G401.6 (cell line): ENCODE measurements around the gene NUDT13.

ENCODE experiments used
- FAIRE-seq: peaks from 2 replicates; lab custom pipeline; 2012; peaks lifted over from hg19 to GRCh38; lab: Jason Lieb, UNC

The NUDT13 gene

DNA sequence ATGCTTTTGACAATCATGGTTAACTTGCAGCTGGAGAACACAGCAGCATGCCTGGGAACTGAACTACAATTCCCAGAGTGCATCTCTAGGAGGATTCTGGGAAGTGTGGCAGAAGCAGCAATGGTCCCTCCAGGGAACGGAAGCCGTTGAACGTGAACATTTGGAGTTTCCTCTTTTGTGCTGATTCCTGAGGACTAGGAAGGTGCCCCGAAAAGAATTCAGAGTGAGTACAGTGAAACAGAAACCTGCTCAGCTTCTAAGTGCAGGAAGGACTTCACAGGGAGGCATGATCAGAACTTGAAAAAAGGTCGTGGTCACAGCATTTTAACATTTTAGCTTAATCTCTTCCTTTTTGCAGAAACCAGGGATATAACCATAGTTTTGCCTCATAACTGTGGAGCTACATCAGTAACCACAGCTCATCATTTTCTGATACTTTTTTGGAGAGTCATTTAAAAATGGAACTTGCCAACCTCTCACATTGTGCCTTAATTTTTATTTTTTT is at the start of gene NUDT13:
TSS of gene NUDT13 (plus strand) at position 111 of the 505 bp plus-strand sequence. CDS start 3,911 bp downstream, outside the sequence.
- no peak for FAIRE-seq

DNA sequence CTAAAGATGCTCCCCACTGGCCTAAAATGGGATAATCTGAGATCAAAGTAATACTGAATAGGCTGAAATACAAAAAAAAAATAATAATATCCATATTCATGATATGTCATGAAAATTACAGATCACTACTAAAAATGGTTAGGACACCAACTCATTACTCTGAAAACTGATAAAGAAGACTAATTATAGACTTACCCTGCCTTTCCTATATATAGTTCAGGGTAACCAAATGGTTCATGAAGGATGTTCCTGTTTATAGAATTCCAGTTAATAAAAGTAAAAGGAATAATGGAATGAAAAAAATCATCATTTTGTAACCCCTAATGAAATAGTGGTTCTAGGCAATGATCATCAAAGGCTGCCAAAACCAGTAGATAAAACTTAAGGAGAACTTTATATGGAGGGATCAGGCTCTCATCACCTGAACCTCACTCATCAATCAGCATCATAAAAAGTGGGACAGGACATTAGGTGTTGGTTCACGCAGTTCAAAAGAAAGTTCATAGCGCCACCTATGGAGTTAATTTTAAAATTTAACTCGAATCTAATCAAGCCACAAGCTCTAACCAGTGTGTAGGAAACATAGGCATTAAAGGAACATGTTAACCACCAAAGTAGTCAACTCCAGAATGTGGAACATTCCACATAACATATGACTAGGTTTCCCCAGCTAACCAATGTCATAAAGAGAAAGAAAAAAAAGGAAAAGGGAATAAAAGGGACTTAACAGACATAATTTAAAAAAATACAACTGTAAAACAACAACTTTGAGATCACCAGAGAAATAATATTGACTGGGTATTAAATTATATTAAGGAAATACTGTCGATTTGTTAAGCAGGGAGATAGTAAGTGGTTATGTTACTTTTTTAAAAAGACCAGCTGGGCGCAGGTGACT is 49.3 kb upstream of the NUDT13 start:
- peak; percentile 93 for FAIRE-seq

DNA sequence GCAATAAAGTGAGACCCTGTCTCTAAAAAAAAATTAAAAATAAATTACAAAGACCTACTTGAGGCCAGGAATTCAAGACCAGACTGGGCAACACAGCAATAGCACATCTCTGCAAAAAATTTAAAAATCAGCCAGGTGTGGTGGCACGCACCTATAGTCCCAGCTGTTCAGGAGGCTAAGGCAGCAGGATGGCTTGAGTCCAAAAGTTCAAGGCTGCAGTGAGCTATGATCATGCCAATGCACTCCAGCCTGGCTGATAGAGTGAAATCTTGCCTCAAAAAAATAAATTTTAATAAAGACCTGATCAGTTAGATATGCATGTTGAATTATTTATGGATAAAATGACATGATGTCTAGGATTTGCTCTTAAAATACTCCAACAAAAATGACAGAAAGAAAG is 48.5 kb upstream of the NUDT13 start:
- FAIRE-seq = no peak

DNA sequence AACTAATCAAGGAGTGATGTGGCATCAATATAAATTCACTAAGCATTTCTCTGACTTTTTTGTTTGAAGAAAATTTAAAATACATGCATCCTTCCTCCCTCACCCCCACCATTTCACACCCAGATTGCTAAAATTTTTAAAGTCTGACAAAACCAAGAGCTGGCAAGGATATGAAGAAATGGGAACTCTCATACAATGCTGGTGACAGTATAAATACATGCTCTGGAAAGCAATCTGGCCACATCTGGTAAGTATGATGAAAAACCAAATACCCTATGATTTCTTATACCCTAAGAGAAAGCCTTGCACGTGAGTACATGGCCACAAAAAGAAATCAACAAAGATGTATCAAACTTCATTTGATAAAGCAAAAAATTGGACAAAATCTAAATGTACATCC is 44.8 kb upstream of the NUDT13 start:
- no peak for FAIRE-seq

DNA sequence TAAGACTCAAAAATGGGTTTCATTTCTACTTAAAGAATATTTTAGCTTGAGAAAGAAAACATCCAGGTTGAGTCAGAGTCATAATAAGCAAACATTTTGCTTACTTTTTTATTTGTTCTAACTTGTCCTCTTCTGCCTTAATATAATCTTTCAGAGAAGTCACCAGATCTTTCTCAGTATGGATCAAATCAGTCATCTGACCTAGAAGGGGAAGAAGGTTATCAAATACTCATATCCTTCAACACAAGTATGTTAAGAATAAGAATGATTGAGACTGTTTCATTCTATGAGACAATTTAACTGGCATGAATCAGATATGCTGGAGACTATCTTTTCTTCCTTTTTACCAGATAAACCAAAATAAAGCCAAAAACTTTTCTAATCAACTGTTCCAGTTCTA is 36.6 kb upstream of the NUDT13 start:
- no peak for FAIRE-seq

DNA sequence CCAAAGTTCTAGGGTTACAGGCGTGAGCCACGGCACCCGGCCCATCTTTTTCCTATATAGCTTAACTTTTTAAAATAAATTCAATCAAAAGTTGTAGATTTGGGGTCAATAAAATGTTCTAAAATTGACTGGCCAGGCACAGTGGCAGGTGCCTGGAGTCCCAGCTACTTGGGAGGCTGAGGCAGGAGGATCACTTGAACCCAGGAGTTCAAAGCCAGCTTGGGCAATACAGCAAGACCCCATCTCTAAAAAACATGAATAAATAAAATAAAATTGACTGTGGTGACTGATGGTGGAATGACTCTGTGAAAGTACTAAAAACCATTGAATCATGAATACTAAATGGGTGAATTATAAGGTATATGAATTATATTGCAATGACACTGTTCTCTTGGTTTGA is 34.4 kb upstream of the NUDT13 start:
- no peak for FAIRE-seq

DNA sequence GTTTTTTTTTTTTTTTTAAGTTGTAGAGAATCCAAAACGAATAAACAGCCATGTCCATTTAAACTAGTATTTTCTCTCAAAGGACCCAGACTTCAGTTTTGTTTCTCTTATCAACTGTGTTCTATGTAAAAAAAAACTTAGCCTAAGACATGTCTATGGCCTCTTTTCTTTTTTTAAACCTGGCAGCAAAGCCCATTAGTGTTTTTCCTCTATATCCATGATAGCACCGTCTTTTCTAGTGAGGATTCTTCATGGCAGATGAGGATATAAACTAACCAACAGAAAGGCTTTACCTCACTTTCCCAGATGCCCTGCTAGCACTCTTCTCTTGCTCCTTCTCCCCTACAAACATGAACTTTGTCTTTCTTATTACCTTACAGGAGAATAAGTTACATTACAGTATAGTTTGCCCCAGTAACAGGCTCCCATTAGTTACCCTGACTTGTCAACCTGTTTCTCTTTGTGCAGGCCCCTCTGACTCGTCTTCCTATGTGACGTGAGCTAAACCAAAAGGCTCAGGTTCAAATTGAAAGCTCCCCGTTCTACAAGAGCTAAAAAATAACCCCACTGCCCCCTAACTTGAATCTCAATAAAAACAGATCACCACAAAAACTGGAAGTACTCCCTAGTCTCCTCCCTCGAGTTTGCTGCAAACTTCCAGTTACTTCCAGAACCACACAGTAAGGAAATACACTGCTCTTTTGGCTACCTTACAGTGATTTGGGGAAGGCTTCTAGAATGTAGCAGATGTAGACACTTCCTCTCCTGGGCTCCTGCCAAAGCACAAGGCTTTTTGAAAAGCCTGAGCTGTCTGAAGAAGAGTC is 33.7 kb upstream of the NUDT13 start:
- no peak for FAIRE-seq

DNA sequence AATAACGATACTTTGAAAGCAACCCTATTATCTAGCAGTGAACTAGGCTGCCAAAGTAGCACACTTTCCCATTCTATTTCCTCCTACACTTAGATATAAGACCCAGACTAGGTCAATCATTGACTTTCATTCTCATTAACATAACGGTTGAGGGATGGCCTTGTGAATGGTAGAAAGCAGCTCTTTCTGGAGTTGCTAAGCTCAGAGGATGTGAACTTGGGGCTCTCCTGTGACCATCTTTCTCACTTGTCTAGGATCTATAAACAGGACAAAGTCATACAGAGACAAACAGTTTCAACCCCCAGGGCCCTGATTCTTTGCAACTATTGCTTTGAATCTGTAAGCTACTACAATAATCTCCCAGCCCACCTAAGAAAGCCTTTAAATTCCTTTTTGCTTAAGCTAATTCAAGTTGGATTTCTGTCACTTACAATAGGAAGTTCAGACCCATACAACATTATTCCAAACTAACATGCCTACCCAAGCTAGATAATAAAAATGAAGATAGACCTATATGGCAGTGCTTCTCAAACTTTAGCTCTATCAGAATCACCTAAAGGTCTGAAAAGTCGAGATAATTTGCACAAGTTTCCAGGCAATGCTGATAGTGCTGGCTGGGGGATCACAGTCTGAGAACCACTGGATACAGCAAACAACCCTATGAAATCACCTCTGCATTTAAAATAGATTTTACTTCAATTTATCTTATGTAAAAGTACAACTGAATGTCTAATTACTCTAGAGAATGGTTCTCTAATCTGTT is 30.3 kb upstream of the NUDT13 start:
- no peak for FAIRE-seq

DNA sequence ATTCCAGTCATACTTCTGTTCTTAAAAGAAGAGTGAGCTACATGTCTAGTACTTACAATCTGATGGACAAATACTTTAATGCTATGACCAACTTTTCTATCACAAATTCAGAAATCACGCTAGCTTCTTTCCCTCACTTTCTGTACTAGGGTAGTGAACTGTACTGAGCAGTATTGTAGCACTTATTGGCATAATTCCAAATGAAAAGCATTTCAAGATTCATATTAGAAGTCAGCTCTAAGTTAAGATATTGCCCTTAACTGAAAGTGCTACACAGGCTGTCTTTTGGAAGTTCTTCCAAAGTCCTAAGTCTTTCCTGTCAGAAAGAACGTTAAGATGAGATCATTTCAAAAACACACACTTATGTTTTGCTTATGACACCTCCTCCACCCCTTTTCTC is 27.0 kb upstream of the NUDT13 start:
- FAIRE-seq = no peak

DNA sequence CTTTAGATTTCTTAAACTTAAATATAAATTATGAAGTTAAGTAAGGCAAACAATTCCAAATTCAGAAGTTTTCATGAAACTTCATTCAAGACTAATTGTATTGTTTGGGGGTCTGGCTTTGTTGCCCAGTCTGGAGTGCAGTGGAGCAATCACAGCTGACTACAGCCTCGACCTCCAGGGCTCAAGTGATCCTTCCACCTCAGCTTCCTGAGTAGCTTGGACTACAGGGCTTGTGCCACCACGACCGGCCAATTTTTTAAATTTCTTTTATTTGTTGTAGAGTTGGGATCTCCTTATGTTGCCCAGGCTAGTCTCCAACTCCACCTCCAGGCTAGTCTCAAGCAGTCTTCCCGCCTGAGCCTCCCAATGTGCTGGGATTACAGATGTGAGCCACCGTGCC is 26.0 kb upstream of the NUDT13 start:
- FAIRE-seq = no peak

DNA sequence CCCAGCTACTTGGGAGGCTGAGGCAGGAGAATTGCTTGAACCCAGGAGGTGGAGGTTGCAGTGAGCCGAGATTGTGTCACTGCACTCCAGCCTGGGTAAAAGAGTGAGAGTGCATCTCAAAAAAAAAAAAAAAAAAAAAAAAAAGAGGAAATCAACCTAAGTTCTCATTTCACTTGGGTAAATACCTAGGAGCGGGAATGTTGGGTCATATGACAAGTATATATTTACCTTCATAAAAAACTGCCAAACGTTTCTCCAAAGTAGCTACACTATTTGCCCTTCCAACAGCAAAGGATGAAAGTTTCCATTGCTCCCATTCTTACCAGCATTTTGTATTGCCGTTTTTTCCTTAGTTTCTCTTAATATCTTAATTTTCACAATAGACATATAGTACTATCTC is 23.4 kb upstream of the NUDT13 start:
- no peak for FAIRE-seq

DNA sequence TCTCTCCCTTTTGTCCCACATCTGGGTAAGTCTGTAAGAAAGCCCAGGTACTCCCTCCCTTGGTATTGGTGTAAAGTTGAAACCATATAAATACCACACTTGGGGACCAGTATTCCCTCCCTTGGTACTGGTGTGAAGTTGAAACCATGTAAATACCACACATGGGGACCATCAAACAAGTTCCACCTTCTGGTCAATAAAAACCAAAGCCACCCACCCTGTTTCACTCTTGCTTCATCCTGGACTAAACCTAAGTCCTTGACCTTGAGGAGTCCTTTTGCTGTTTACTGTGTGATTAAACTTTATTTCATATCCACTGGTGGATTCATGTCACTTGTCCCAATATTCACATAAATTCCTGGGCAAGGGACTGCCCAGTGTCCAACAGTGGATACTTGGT is 22.0 kb upstream of the NUDT13 start:
- no peak for FAIRE-seq

DNA sequence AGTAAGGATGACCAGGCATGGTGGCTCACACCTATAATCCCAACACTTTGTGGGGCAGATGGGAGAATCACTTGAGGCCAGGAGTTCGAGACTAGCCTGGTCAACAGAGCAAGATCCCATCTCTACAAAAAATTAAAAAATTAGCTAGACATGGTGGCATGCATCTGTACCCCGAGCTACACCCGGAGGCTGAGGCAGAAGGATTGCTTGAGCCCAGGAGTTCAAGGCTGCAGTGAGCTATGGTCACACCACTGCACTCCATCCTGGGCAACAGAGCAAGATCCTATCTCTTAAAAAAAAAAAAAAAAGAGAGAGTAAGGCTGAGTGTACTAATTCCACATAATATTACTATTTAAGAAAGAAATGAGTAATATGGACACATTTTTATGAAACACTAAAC is 17.4 kb upstream of the NUDT13 start:
- no peak for FAIRE-seq

DNA sequence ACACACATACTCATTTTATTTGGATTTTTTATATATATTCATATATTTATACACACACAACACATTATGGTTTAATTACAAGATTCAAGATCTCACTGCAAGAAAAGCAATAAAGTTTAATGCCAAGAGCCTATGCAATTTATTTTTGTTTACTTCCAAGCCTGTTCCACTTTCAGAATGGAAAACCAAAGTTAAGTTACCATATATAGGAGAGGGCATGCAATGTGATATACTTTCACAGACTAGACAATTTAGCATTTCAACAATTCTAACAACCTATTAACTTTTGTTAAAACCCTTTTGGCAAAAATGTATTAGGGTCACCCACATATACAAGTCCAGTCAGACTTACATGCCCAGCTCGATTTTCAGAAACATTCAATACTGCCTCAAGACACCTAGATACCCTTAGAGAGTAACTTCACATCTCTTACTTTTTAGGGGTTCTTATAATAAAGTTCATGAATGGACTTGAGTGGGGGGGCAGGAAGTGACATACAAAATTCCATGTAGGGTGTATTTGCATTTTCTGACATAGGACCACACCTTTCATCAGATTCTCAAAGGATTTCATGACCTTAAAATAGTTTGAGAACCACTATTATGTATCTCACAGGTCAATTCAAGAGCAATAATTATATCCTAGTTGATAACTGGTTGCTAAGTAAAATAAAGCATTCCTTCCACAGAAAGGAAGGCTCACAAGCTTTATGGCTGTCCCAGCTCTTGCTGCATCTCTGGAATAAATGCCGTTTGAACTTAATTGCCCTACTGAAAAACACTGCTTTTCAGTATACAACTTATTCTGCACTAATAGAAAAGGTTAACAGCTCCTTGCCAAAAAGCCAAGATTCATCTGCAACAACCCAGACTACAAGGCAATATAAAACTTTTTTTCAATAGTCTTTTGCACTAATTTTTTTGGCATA is 16.1 kb upstream of the NUDT13 start:
- FAIRE-seq = no peak

DNA sequence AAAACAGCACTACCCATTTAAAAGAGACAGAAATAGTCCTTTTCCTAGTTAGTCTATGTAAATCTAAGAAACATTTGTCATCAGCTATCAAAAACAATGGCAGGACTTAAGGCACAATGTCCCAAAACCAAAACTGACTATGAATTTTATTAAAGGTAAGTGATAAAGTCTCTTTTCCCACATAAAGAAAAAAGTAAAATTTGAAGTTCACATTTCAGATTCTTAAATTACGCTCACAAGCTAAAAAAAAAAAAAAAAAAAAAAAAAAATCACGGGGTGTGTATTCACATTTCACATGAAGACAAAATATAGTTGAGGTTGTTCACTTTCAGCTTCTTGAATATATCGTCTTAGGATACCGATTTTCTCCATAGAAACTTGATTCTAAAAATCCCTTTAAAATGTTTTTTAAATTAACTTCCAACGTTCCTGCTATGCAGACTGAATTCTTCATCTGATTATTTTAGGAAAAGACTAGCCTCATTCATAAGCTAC is 15.2 kb upstream of the NUDT13 start:
- peak; percentile 66 for FAIRE-seq

DNA sequence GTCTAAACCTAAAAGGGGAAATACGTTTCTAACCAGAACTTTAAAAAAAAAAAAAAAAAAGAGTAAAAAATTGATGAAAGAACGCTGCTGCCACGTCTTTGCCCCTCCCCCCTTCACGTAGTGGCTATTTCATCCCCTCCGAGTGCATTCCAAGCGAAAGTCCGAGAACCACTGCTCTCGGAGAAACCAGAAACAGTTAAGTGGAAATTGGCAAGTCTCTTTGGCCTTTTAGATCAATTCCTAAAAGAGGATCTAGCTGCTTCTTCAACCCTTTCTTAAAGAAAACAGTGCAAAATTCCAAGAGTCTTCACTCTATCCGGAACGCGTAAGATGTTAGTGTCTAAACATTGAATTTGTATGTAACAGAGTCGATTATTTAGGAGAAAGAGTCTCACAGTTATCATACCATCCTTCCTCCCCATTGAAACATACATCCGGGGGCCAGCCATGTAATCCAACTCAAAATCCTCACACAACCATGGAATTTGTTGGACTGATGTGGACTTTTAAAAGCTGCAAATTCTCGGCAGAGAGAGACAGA is 14.7 kb upstream of the NUDT13 start:
- FAIRE-seq = no peak

DNA sequence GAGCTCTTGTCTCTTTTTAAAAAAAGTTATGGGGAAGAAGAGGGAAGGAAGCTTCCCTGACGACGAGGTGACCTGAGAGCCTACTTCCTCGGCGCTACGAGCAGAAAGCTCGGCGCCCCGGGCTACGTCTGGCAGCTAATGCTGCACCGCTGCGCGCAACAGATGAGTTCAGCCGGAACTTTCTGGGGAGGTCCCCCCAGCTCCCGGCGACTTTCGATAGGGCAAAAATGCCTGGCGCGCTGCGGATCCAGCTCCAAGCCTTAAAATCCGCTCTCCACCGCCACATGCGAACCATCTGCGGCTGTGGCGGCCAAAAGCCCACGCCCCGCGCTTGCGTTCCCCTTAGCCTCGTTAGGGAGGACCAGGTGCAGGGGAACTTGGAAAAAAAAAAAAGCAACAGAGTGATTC is 14.2 kb upstream of the NUDT13 start:
- FAIRE-seq = no peak

DNA sequence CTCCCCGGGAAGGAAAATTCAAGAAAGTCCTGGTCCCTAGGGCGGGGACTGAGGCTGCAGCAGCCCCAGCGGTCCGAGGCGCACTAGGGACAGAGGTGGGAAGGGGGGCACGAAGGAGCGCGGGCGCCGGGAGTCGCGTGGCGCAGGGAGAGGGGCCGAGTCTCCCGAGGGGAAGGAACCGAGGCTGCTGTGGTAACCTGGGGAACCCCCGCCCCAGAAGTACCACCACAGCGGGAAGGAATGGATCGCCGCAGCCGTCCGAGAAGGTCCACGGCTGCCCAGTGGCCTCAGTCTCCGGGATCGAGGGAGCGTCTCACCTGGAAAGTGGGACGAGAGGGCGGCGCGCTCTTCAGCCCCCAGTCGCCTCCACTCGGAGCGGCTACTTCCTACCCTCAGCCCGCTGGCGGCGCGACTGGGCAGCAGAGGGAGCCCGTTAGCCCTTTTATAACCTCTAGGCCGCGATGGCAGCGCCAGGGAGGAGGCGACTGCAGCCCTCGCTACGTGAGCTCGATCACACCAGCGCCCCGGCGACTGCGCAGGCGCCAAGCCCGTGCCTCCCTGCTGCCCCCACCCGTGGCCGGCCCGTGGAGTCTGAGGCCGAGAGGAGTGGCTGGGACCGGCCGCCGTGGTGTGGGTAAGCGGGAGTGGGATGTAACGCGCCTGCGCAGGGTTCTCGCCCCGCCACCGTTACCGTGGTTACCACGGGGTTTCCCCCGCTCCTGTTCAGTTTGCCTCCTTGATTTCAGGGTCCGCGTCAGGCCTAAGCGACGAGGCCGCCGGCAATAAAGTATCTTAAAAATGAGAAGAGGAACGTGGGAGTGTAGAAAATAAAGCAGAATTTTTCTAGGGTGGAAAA is 13.6 kb upstream of the NUDT13 start, which contains the start of gene P4HA1:
TSS of gene P4HA1 (minus strand) at position 418 of the 856 bp plus-strand sequence. CDS start 21,983 bp downstream, outside the sequence.
- FAIRE-seq = peak; percentile 92

DNA sequence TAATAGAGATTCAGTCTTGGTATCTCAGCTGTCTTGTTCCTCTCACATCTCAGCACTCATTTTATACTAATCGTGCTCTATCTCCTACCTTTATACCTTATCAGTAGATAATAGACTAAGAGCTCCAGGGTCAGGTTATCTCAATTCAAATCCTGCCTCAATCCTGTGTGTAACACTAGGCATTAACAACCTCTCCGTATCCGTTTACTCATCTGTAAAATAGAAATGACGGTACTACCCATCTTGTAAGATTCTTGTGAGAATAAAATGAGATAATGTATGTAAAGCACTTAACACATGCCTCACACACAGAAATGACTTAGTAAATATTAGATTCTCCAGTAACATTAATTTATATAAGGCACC is 13.0 kb upstream of the NUDT13 start:
- no peak for FAIRE-seq

DNA sequence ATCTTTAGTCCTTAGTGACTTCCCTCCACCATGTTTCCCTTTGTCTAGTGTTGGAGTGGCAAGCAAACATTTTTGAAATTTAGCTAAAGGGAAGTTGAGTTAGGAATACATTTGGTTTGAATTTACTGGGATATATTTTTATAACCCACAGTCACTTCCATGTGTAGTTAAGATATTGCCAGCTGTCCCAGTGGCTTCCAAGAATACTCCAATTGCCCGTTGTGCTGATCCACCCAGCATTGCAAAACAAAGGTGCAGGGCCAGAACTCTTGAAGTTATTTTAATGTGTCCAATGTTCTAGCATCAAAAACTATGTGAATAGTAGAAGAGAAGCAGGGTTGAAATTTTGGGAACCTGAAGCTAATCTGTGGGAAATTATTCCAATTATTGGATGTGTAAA is 11.1 kb upstream of the NUDT13 start:
- no peak for FAIRE-seq
